Fibroblast of peridontal ligament (primary cell): ENCODE measurements around the gene ZNF25.
"Not testable (repeated sequence)": the region's sequence is repeated elsewhere in the genome, so short reads cannot be mapped to it uniquely, and the experiment has no call there.

Source experiments
- DNase-seq: peaks from one replicate; pipeline ENCODE4 v3.0.0-alpha.2; 2010; ENCODE audit errors: extremely low read depth

The ZNF25 gene

DNA sequence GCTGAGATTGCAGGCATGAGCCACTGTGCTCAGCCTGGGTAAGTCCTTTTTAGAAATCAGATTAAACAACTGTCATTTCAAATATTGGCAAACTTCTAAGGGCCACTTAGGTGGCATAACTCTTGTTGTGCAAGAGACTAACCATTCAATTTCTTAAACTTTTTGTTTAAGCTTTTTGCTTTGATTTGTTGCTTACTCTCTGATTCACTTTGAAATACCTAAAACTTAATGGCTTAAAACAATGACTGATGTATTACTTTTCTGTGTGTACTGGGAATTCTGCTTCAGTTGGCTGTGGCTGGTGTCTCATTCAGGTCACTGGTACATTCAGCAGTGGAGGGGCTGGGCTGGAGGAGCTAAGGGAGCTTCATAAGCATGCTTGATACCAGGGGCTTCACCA, 28.9 kb downstream of the ZNF25 start:
- no peak for DNase-seq

DNA sequence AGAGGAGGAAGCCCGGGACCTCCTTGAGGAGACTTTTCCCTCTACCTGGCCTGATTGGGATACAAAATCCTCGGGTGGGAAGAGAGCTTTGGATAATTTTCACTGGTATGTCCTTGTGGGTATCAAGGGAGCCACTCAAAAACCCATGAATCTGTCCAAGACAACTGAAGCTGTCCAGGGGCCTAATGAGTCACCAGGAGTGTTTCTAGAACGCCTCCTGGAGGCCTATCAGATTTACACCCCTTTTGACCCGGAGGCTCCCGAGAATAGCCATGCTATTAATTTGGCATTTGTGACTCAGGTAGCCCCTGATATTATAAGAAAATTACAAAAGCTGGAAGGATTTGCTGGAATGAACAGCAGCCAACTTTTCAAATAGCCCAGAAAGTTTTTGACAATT, 38.6 kb downstream of the ZNF25 start:
- DNase-seq = no peak

GRCh38 chr10:37934791-37935190, 41.7 kb downstream of the ZNF25 start:
- no peak for DNase-seq

GRCh38 chr10:37930423-37930822, 46.0 kb downstream of the ZNF25 start:
- no peak for DNase-seq

- DNase-seq = not testable (repeated sequence)
Observed at GRCh38 chr10:37908165-37908564, 68.3 kb downstream of the ZNF25 start.

GRCh38 chr10:37906382-37906781, 70.1 kb downstream of the ZNF25 start:
- DNase-seq = no peak
